ENCODE measurements around the gene ADGRV1.

The ADGRV1 gene

GRCh38 chr5:91175708-91176107 lies 617.1 kb downstream of the ADGRV1 start:
- DNase-seq, result peak in 1 of 14 donors; percentile 26

- peak in 1 of 14 donors; percentile 90 for DNase-seq
Measured at GRCh38 chr5:91176288-91177016, 617.9 kb downstream of the ADGRV1 start.

- peak in 1 of 14 donors; percentile 60 for DNase-seq
Measured at GRCh38 chr5:91177085-91177484, 618.5 kb downstream of the ADGRV1 start.

DNA sequence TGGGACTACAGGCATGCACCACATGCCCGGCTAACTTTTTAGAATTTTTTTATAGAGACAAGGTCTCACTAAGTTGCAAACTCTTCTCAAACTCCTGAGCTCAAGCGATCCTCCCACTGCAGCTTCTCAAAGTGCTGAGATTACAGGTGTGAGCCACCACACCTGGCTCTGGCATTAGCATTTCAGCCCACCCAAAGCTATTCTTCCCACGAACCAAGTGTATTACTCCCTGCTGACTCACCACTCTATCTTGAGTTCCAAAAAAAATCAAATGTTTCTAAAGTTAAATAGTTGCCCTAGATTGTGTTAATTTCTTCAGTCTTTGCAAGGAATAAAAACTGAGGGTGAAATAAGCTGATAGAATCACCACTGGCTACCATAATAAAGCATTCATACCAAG lies 619.0 kb downstream of the ADGRV1 start:
- DNase-seq, result no peak

DNA sequence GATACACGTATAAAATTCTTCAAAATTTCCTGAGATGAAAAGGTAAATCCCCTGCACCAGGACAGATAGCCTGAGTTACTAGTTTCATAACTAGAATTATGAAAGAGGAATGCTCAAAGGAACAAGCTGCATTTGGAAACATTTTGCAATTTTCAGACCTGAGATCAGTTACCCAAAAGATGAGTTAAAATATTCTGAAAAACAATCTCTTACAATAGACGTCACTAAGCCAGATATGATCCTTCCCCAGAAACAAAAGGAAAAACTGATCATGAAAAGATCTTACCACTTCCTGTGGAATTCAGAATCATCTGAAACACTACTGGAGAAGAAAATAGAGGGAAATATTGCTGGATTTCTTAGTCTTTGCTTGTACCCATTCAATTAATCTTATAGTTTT lies 619.9 kb downstream of the ADGRV1 start:
- no peak for DNase-seq

DNA sequence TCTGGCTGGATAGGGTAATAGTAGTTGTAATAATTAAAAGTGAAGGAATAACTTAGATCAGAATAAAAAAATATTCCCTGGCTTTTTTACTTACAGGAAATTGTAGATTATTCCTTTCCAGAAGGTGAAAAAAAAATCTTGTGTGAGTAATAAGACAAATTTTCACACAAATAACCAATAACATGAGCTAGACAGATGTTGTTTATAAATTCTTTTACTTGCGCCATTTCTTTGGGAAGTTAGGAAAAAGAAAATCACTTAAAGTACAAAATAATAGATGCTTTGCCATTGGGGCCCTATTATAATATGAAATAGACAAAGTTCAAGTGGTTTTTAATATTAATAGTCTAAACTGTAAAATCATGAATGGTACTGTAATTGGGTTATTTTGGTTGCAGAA lies 620.4 kb downstream of the ADGRV1 start:
- DNase-seq, result no peak

GRCh38 chr5:91180506-91180905 lies 621.9 kb downstream of the ADGRV1 start:
- DNase-seq, result no peak

GRCh38 chr5:91182763-91183162 lies 624.2 kb downstream of the ADGRV1 start:
- peak in 3 of 14 donors; percentile 5 to 21 (median 7) for DNase-seq

DNA sequence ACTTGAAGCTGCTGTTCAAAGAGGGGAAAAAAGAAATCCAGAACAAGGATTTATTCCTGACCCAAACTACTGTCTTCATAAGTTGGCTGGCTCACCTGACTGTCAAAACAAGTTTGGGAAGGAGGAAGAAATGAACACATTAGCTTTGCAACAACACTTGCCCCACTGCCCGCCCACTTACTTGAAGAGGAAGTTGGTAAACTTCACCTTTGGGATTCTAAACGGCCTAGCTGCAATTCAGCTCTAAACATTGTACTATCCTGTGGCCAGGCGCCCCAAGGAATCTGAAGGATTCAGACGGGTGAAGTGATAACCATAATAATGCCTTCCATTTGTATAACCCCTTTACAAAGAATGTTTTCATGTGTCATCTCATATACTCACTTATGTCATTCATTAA lies 625.1 kb downstream of the ADGRV1 start:
- no peak for DNase-seq

GRCh38 chr5:91186101-91186500 lies 627.5 kb downstream of the ADGRV1 start:
- no peak for DNase-seq

DNA sequence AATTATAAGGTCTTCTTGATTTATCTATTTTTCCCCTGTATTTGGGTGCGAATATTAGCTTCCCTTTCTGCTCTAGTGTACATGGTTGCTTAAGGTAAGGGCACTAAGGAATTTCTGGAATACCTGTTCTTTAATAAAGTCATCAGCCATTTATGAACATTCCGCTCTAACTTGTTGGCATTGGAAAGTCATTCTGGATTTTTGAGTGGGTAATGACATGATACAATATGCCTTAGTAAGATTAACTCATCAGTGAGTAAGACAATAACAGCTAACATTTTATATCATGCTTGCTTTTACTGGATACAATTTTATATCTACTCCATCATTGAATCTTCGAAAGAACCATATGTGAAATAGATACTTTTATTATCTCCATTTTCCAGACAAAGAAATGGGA lies 628.4 kb downstream of the ADGRV1 start:
- DNase-seq, result no peak

- no peak for DNase-seq
Measured at GRCh38 chr5:91188755-91189154, 630.2 kb downstream of the ADGRV1 start.

- DNase-seq, result peak in 2 of 14 donors; percentile 8 to 19
Measured at GRCh38 chr5:91189480-91190313, 631.1 kb downstream of the ADGRV1 start.

GRCh38 chr5:91190314-91190690 lies 631.7 kb downstream of the ADGRV1 start:
- no peak for DNase-seq

DNA sequence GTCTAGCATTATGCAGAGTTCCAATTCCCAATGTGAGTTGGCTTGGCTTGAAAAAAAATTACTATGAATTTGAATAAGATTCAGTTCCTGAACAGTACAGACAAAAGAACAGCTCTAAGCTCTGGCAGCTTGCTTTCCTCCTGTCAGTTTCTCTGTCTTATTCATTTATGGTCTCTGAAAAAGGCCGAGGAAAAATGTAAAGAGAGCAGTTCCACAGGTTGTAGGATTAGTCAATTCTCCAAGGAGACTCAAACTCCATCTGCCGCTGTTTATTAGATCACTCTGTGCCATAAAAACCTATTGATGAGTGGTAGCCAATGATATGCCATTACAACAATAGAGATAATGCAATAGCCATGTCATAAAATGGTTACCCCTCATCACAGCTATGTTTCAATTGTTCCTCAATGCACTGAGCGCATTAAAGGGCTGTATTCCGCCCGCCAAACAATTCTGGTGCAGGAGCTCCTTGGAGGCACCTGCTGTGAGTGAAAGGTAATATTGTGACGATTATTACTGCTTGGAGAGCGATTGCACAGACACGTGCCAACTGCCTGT lies 636.3 kb downstream of the ADGRV1 start:
- DNase-seq, result peak in 1 of 14 donors; percentile 37

GRCh38 chr5:91200692-91201091 lies 642.1 kb downstream of the ADGRV1 start:
- no peak for DNase-seq

- DNase-seq, result no peak
Measured at GRCh38 chr5:91206103-91206502, 647.5 kb downstream of the ADGRV1 start.

- no peak for DNase-seq
Measured at GRCh38 chr5:91206734-91207133, 648.1 kb downstream of the ADGRV1 start.

DNA sequence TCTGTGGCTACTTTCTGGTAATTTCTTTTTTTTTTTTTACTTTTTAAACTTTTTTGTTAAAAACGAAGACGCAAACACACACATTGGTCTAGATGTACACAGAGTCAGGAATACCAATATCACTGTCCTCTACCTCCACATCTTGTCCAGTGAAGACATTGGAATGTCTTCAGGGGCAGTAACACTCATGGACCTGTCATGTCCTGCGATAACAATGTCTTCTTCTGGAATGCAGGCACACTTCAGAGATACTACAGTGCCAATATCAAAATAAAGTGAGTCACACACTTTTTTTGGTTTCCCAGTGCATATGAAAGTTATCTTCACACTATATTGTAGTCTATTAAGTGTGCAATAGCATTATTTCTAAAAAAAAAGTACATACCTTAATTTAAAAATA lies 648.7 kb downstream of the ADGRV1 start:
- DNase-seq, result no peak

DNA sequence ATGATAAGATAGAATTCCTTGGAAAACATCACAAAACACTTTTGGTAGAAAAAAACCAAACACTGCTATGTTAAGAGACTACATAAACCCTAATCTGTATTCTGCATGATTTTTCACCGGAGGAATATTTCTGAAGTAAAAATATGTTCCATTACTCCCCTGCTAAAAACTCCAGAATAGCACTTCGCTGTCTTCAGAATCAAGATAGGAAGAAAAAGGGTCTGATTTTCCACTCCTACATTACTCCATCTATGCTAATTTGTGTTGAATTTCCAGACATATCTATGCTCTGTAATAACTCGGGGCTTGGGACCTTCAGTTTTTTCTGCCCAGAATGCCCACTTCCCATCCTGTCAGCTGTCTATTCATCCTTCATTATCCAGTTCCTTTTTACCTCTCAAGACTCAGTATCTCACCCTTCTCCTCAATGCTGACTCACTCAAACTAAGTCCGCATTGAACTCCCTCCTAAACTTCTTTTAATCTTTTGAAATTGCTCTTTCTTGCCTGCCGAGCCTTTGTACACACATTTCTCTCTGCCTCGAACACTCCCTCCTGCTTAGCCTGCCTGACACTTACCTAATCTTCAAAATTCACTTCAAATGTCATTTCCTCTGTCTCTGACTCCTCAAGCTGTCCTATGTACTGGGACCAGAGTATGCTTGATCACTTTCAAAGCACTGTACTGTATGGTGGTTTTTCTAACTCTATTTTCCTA lies 653.6 kb downstream of the ADGRV1 start:
- no peak for DNase-seq

DNA sequence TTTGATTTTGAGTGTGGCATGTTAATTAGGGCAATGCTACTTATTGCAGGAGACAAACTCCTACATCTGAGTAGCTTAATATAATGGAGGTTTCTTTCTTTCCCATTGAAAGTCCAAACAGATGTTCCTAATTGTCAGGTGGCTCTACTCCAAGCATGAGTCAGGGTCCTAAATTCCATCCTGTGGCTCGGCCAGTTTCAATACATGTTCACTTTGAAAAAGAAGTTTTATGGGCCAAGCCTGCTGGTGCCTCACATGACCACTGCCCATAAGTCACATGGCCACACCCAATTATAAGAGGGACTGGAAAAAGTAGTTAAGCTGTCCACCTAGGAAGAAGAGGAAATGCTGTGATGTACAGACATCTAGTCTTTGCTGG lies 654.1 kb downstream of the ADGRV1 start:
- no peak for DNase-seq
